Activated CD4-positive, alpha-beta T cell treated with anti-CD3 and anti-CD28 coated beads, Interleukin-2, amount 50 U/mL, for 1 hour (primary cell): Measurements from ENCODE around the gene TEX54.

Experiments used
- DNase-seq: peaks from one replicate; pipeline ENCODE4 v3.0.0-alpha.2; 2020

TEX54 gene

GRCh38 chr11:62782753-62783152 is 49.9 kb downstream of the TEX54 start:
- no peak for DNase-seq
